HEK293T (cell line): Measurements from ENCODE around the gene FBLN1.
A peak's percentile ranks its signal among the peaks of the same experiment; 100 is the strongest.

ENCODE experiments used
- CTCF ChIA-PET: fragments of 350-600 bp; formaldehyde crosslinking; extraction: SDS; loops from one replicate; lab custom pipeline; 2021; ENCODE audit warnings: antibody characterized with exemption, inconsistent platforms; lab: Yijun Ruan, JAX
- POLR2A ChIA-PET: fragments of 350-600 bp; formaldehyde crosslinking; extraction: SDS; loops from one replicate; lab custom pipeline; 2020; ENCODE audit warnings: antibody characterized with exemption, inconsistent platforms; lab: Yijun Ruan, JAX
- DNase-seq: peaks from one replicate; pipeline ENCODE4 v3.0.0; 2012; ENCODE audit warnings: mixed read lengths; ENCODE audit errors: extremely low spot score
- ARNT ChIP-seq: fragments of 450-650 bp; IDR thresholded peaks from 2 replicates; pipeline ENCODE4 v1.6.1; 2017; ENCODE audit warnings: mild to moderate bottlenecking
- BHLHE40 ChIP-seq: fragments of 450-650 bp; IDR thresholded peaks from 2 replicates; pipeline ENCODE4 v1.6.1; 2016; ENCODE audit warnings: mild to moderate bottlenecking, moderate library complexity, borderline replicate concordance
- CTBP1 ChIP-seq: fragments of 450-650 bp; IDR thresholded peaks from 2 replicates; pipeline ENCODE4 v1.6.1; 2016; ENCODE audit warnings: borderline replicate concordance
- ELF4 ChIP-seq: fragments of 450-650 bp; IDR thresholded peaks from 2 replicates; pipeline ENCODE4 v1.6.1; 2017; ENCODE audit warnings: antibody characterized with exemption
- FOXA1 ChIP-seq: fragments of 450-650 bp; IDR thresholded peaks from 2 replicates; pipeline ENCODE4 v1.6.1; 2016; ENCODE audit warnings: mild to moderate bottlenecking
- FOXK2 ChIP-seq: fragments of 450-650 bp; IDR thresholded peaks from 2 replicates; pipeline ENCODE4 v1.6.1; 2016; ENCODE audit warnings: mild to moderate bottlenecking
- FOXM1 ChIP-seq: fragments of 450-650 bp; IDR thresholded peaks from 2 replicates; pipeline ENCODE4 v1.6.1; 2017; ENCODE audit warnings: mild to moderate bottlenecking, borderline replicate concordance
- HDGF ChIP-seq: fragments of 450-650 bp; IDR thresholded peaks from 2 replicates; pipeline ENCODE4 v1.6.1; 2017; ENCODE audit warnings: antibody characterized with exemption, borderline replicate concordance
- L3MBTL2 ChIP-seq: fragments of 450-650 bp; conservative IDR thresholded peaks from 2 replicates; pipeline ENCODE4 v1.6.1; 2016; ENCODE audit warnings: mild to moderate bottlenecking
- LEF1 ChIP-seq: fragments of 450-650 bp; IDR thresholded peaks from 2 replicates; pipeline ENCODE4 v1.6.1; 2017; ENCODE audit warnings: mild to moderate bottlenecking, borderline replicate concordance
- NFRKB ChIP-seq: fragments of 450-650 bp; IDR thresholded peaks from 2 replicates; pipeline ENCODE4 v1.6.1; 2016; ENCODE audit warnings: mild to moderate bottlenecking, moderate library complexity
- PKNOX1 ChIP-seq: fragments of 450-650 bp; IDR thresholded peaks from 2 replicates; pipeline ENCODE4 v1.6.1; 2016
- SP1 ChIP-seq: fragments of 450-650 bp; IDR thresholded peaks from 2 replicates; pipeline ENCODE4 v1.6.1; 2017
- SUZ12 ChIP-seq: fragments of 450-650 bp; IDR thresholded peaks from 2 replicates; pipeline ENCODE4 v1.6.1; 2016; ENCODE audit warnings: mild to moderate bottlenecking
- TARDBP ChIP-seq: fragments of 450-650 bp; IDR thresholded peaks from 2 replicates; pipeline ENCODE4 v1.6.1; 2016
- ZNF384 ChIP-seq: fragments of 450-650 bp; IDR thresholded peaks from 2 replicates; pipeline ENCODE4 v1.6.1; 2016

FBLN1 gene

GRCh38 chr22:45497351-45498145 is 5.1 kb upstream of the FBLN1 start:
- no peak for DNase-seq
- ChIA-PET CTCF (no interaction called here), POLR2A (no interaction called here)
- no peak for TF ChIP-seq CTBP1

GRCh38 chr22:45499746-45500145 is 2.9 kb upstream of the FBLN1 start:
- DNase-seq: no peak
- TF ChIP-seq SUZ12: no peak
- no peak for TF ChIP-seq CTBP1
- TF ChIP-seq ARNT: no peak
- TF ChIP-seq FOXM1: no peak
- TF ChIP-seq FOXA1: no peak
- TF ChIP-seq HDGF: no peak
- no peak for TF ChIP-seq ELF4
- TF ChIP-seq SP1: no peak
- no peak for TF ChIP-seq L3MBTL2
- CTCF ChIA-PET: interaction anchor here (0.5 kb wide), 1 partner anchor 694 kb away, joined by 3 read pairs; no protein-coding TSS in a partner anchor
- POLR2A ChIA-PET: no interaction called here

- TF ChIP-seq BHLHE40 (no peak), L3MBTL2 (0 out of 2 replicates have a peak, but pooled peaks have one; percentile 16)
- CTCF ChIA-PET: no interaction called here
- DNase-seq: no peak
Observed at GRCh38 chr22:45503050-45503815, 550 bp downstream of the FBLN1 start.

GRCh38 chr22:45503816-45504372 is 1.2 kb downstream of the FBLN1 start:
- ChIA-PET CTCF (no interaction called here), POLR2A (interaction anchor here (1.0 to 1.1 kb wide), 3 partner anchors 9 to 34 kb away, joined by 3 to 5 read pairs (median 3); no protein-coding TSS in a partner anchor)
- TF ChIP-seq L3MBTL2 (no peak), ARNT (no peak), BHLHE40 (no peak), CTBP1 (no peak), SUZ12 (no peak), TARDBP (no peak), PKNOX1 (no peak), ELF4 (no peak), FOXM1 (no peak), SP1 (no peak), LEF1 (no peak), ZNF384 (no peak), FOXA1 (no peak), NFRKB (no peak), HDGF (no peak), FOXK2 (no peak)
- DNase-seq: no peak

More at GRCh38 chr22:45503050-45503815, 550 bp downstream of the FBLN1 start:
- POLR2A ChIA-PET: interaction anchor here (0.6 to 1.1 kb wide), 3 partner anchors 9 to 33 kb away, joined by 3 to 5 read pairs (median 3); no protein-coding TSS in a partner anchor

GRCh38 chr22:45504373-45505341 is 2.0 kb downstream of the FBLN1 start:
- no peak for DNase-seq
- ChIA-PET POLR2A (interaction anchor here (1.0 to 1.1 kb wide), 2 partner anchors 13 to 34 kb away, joined by 3 read pairs; no protein-coding TSS in a partner anchor), CTCF (no interaction called here)
- TF ChIP-seq HDGF: no peak

- ChIA-PET POLR2A (no interaction called here), CTCF (no interaction called here)
- no peak for DNase-seq
- TF ChIP-seq SUZ12: no peak
- no peak for TF ChIP-seq SP1
- TF ChIP-seq L3MBTL2: no peak
- no peak for TF ChIP-seq BHLHE40
- TF ChIP-seq FOXK2: no peak
- TF ChIP-seq ARNT: no peak
- no peak for TF ChIP-seq PKNOX1
- TF ChIP-seq HDGF: no peak
- no peak for TF ChIP-seq LEF1
- no peak for TF ChIP-seq NFRKB
- no peak for TF ChIP-seq TARDBP
- TF ChIP-seq ELF4: no peak
Observed at GRCh38 chr22:45505991-45506747, 3.5 kb downstream of the FBLN1 start.
